ENCODE measurements around the gene CYP2B6. TPM values are rescaled to one million over a fixed set of nuclear protein-coding genes. Genes with fewer than 3 reads are reported as not detected.
A peak's percentile ranks its signal among the peaks of the same experiment; 100 is the strongest.

Gene CYP2B6
- polyA plus RNA-seq, 3 donors, result not detected

DNA sequence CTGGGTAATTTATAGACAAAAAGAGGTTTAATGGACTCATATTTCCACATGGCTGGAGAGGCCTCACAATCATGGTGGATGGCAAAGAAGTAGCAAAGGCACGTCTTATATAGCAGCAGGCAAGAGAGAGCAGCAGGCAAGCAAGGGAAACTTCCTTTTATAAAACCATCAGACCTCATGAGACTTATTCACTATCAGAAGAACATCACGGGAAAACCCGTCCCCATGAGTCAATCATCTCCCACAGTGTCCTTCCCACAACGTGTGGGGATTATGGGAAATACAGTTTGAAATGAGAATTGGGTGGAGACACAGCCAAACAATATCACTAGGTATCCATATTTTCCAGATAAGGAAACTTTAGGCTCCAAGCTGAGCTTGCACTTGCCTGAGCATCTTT is 9.5 kb upstream of the CYP2B6 start:
- WGBS (ENCODE audit: insufficient coverage), result no CpG with 5 or more reads among the region's 4 CpGs
- no peak overlapping the region for H3K9ac ChIP-seq (ENCODE audit: insufficient read depth, low read length, poor library complexity, severe bottlenecking)

GRCh38 chr19:40982594-40983101 is 8.4 kb upstream of the CYP2B6 start:
- intact Hi-C loops (cut with micrococcal nuclease), result no loop called here
- H4K20me1 ChIP-seq (ENCODE audit: insufficient read depth, low read length), result no peaks in the 10 kb centered on the region
- no peaks in the 10 kb centered on the region for H3K36me3 ChIP-seq (replicated peaks in 1 of 2; ENCODE audit: control insufficient read depth in 1 of 2, insufficient read depth in 2 of 2, low read length in 2 of 2)
- H3K27me3 ChIP-seq (ENCODE audit: control insufficient read depth in 2 of 2, insufficient read depth in 2 of 2, low read length in 2 of 2), result no peaks in the 10 kb centered on the region
- no peak overlapping the region for H2AFZ ChIP-seq (ENCODE audit: insufficient read depth, low read depth, low read length, poor library complexity, severe bottlenecking)
- H3K27ac Mint-ChIP-seq, result no peak overlapping the region
- H3K4me1 Mint-ChIP-seq, result no peaks in the 10 kb centered on the region
- DNase-seq, result no peak
- no peak overlapping the region for H3K4me2 ChIP-seq (replicated peaks; ENCODE audit: extremely low read depth, low read length, poor library complexity, severe bottlenecking)
- H3K4me1 ChIP-seq (ENCODE audit: control insufficient read depth in 1 of 2, insufficient read depth in 2 of 2, low read length in 2 of 2), result no peaks in the 10 kb centered on the region
- H3K9me3 Mint-ChIP-seq, result peaks cover 0 to 9% (median 3%) of the 10 kb centered on the region in 7 donors
- TF ChIP-seq, protein P1, sequence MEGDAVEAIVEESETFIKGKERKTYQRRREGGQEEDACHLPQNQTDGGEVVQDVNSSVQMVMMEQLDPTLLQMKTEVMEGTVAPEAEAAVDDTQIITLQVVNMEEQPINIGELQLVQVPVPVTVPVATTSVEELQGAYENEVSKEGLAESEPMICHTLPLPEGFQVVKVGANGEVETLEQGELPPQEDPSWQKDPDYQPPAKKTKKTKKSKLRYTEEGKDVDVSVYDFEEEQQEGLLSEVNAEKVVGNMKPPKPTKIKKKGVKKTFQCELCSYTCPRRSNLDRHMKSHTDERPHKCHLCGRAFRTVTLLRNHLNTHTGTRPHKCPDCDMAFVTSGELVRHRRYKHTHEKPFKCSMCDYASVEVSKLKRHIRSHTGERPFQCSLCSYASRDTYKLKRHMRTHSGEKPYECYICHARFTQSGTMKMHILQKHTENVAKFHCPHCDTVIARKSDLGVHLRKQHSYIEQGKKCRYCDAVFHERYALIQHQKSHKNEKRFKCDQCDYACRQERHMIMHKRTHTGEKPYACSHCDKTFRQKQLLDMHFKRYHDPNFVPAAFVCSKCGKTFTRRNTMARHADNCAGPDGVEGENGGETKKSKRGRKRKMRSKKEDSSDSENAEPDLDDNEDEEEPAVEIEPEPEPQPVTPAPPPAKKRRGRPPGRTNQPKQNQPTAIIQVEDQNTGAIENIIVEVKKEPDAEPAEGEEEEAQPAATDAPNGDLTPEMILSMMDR (IDR thresholded peaks at IDR 0.05), result no peak
- H3K9ac ChIP-seq (ENCODE audit: insufficient read depth, low read length, poor library complexity, severe bottlenecking), result no peak overlapping the region
- no peaks in the 10 kb centered on the region for H3K36me3 Mint-ChIP-seq
- H3K4me3 ChIP-seq (replicated peaks in 1 of 3; ENCODE audit: low read depth in 2 of 3, low read length in 3 of 3), result no peak overlapping the region
- H3K9me3 ChIP-seq (replicated peaks in 1 of 2; ENCODE audit: control insufficient read depth in 1 of 2, insufficient read depth in 1 of 2, low read length in 2 of 2), result no peaks in the 10 kb centered on the region
- no peak overlapping the region for H3K4me3 Mint-ChIP-seq
- H3K79me2 ChIP-seq (ENCODE audit: insufficient read depth, low read length), result no peaks in the 10 kb centered on the region
- peaks cover 17 to 19% (median 17%) of the 10 kb centered on the region in 3 donors for H3K27me3 Mint-ChIP-seq (ENCODE audit: low read depth in 3 of 3)
- 11% methylated on average over 1 of the region's 3 CpGs for WGBS (ENCODE audit: insufficient coverage)
- no peak overlapping the region for H3K27ac ChIP-seq (ENCODE audit: low read depth in 1 of 2, low read length in 2 of 2)

More for the DNA sequence above, 9.5 kb upstream of the CYP2B6 start:
- Histone ChIP-seq H3K27ac (ENCODE audit: low read depth in 1 of 2, low read length in 2 of 2) (no peak overlapping the region), H3K4me2 (replicated peaks; ENCODE audit: extremely low read depth, low read length, poor library complexity, severe bottlenecking) (no peak overlapping the region), H3K36me3 (replicated peaks in 1 of 2; ENCODE audit: control insufficient read depth in 1 of 2, insufficient read depth in 2 of 2, low read length in 2 of 2) (no peaks in the 10 kb centered on the region), H3K9me3 (replicated peaks in 1 of 2; ENCODE audit: control insufficient read depth in 1 of 2, insufficient read depth in 1 of 2, low read length in 2 of 2) (no peaks in the 10 kb centered on the region), H2AFZ (ENCODE audit: insufficient read depth, low read depth, low read length, poor library complexity, severe bottlenecking) (no peak overlapping the region), H3K4me1 (ENCODE audit: control insufficient read depth in 1 of 2, insufficient read depth in 2 of 2, low read length in 2 of 2) (no peaks in the 10 kb centered on the region), H3K79me2 (ENCODE audit: insufficient read depth, low read length) (no peaks in the 10 kb centered on the region), H3K27me3 (ENCODE audit: control insufficient read depth in 2 of 2, insufficient read depth in 2 of 2, low read length in 2 of 2) (no peaks in the 10 kb centered on the region), H3K4me3 (replicated peaks in 1 of 3; ENCODE audit: low read depth in 2 of 3, low read length in 3 of 3) (no peak overlapping the region), H4K20me1 (ENCODE audit: insufficient read depth, low read length) (no peaks in the 10 kb centered on the region)
- intact Hi-C loops (cut with micrococcal nuclease), result no loop called here
- Mint-ChIP-seq H3K4me1 (no peaks in the 10 kb centered on the region), H3K27me3 (ENCODE audit: low read depth in 3 of 3) (peaks cover 15 to 21% (median 17%) of the 10 kb centered on the region in 3 donors), H3K4me3 (no peak overlapping the region), H3K9me3 (peaks cover 0 to 5% (median 3%) of the 10 kb centered on the region in 7 donors), H3K36me3 (no peaks in the 10 kb centered on the region), H3K27ac (no peak overlapping the region)
- DNase-seq, result peak in 1 of 3 donors; percentile 7
- TF ChIP-seq, protein P1 (IDR thresholded peaks at IDR 0.05), result no peak
